Germinal center (tissue), 1 donor: ENCODE measurements around the gene TMEM217.
"Not testable (repeated sequence)": the region's sequence is repeated elsewhere in the genome, so short reads cannot be mapped to it uniquely, and the experiment has no call there.

ENCODE experiments used
- DNase-seq: peaks from one replicate; pipeline ENCODE4 v3.0.0; 2012; ENCODE audit warnings: mixed read lengths, low spot score

Gene TMEM217

DNA sequence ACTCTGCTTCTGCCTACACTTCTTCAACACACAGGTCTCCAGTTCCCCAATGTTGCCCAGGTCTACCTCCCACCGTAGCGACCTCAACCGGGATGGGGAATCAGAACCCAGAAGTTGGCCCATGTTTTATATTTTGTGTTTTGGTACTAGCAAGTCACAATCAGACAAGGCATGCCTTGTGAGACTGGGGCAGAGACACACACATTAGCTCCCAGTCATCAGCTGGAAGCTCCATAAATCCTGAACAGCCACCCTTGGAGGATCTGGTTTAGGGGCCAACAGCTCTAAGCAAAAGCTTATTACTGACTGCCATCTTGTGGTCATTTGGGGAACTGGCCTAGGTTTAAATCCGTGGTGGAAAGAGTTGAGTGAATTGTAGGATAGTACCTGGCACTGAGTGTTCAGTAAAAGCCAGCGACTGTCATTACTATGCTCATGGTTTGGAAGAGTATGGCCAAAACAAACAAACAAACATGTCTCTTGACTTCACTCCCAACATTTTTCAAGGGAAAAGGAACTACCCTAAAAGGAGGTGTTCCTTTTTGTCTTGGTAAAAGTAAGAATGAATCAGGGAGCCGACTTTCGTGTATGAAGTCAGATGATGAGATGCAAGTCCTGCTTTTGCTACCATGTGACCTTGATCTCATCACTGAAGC is 47.5 kb downstream of the TMEM217 start:
- peak; percentile 65 for DNase-seq

DNA sequence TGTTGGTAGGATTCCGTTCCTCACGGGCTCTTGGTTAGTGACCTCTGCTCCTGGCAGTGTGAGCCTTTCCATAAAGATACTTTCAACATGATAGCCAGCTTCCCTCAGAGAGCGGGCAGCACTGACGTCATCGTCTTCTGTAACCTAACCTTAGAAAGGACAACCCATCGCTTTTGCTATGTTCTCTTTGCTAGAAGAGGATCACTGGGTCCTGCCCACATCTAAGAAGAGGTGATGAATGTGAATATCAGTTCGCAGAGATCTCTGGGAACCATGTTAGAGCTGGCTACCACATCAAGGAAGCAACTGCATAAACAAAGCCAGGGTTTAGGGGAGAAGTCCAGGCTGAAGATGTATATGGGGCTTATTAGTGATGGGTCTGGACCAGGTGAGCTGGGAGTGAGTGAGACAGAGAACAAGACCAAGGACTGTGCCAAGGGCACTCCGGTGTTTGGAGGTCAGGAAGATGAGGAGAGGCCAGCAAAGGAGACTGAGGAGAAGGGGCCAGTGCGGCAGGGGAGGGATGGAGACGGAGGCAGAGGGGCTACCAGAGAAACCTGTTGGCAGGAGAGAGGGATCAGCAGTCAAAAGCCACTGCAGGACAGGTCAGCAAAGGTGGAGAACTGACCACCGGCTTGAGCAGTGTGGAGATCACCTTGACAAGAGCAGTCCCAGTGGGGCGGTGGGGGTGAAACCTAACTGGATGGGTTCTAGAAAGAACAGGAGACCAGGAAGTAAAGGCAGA is 48.3 kb downstream of the TMEM217 start:
- no peak for DNase-seq

DNA sequence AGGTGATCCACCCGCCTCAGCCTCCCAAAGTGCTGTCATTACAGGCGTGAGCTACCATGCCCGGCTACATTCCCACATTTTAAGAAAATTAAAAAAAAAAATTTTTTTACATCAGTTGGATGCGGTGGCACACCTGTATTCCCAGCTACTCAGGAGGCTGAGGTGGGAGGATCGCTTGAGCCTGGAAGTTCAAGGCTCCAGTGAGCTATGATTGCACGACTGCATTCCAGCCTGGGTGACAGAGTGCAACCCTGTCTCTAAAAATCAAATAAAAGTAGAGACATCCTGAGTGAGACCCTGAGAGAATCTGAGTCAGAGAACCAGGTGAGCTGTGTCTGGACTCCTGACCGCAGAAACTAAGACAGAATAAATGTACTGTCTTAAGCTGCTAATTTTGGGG is 49.2 kb downstream of the TMEM217 start:
- DNase-seq, result no peak

DNA sequence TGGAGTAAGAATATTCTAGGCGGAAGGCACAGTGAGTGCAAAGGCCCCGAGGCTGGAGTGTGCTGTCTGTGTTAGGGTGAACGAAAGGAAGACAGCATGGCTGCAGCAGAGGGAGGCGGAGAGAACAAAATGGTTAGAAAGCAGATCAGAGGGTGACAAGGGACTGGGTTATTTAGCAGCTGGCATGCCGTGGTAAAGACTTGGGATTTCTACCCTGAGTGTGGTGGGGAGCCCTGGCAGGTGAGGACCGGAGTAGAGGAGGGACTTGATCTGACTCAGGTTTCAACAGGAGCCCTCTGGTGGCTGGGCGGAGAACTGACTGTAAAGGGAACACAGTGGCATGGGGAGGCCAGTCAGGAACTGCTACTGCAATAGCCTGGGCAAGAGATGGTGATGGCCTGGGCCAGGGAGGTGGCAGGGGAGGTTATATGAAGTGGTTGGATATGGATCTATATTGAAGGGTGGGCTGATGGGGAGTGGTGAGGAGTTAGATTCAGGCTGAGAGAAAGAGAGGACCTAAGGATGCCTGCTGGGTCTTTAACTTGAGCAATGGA is 50.0 kb downstream of the TMEM217 start:
- DNase-seq, result peak; percentile 86

DNA sequence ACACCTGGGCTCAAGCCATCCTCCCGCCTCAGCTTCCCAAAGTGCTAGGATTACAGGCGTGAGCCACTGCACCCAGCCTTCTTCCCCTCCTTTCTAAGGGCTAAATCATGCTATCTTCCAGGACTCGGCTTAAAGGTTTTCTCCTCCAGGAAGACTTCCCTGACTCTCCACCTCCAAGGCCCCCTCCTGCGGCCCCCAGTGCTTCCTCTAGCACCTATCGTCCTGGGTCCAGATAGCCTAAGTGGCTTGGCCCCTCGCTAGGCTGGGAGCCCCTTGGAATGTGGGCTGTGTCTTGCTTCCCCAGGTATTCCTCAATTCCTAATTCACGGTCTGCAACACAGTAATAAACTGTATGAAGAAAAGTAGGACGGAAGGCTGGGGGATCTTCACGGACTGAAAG is 51.3 kb downstream of the TMEM217 start:
- DNase-seq, result no peak

DNA sequence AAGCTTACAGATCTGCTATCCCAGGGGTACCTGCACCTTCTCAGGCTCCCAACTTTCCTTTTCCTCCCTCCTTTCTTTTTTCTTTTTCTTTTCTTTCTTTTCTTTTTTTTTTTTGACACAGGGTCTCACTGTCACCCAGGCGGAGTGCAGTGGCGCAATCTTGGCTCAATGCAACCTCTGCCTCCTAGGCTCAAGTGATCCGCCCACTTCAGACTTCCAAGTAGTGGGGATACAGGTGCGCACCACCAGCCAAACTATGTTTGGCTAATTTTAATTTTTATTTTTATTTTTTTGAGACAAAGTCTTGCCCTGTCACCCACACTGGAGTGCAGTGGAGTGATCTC is 52.0 kb downstream of the TMEM217 start:
- DNase-seq, result no peak

DNA sequence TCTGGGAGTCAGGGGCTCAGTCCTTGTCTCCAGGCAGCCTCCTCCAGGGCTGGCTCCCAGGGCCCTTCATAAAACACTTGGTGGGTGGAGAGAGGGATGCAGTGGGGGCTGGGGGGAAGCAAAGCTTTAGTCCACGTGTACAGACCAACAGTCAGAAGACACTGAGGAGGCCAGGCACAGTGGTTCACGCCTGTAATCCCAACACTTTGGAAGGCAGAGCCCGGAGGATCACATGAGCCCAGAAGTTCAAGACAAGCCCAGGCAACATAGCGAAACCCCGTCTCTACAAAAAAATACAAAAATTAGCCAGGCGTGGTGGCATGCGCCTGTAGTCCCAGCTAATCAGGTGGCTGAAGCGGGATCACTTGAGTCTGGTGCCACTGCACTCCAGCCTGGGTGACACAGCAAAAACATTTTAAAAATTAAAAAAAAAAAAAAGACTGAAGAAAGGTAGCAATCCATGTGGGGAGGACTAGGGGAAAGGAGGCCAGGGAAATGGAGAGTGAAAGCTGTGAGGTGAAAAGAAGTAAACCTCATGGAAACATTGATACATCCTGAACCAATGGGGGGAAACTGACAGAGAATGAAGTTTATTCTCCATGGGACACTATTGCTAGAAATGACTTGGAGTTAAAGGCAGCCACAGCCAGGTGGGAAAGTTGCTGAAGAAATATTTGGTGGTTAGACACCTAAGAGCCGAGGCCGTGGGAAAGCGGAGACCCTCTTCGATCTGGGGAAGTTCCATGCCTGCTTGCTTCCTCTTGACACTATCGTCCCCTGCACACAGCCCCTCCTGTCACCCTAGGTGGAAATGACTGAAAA is 52.6 kb downstream of the TMEM217 start:
- DNase-seq, result no peak

DNA sequence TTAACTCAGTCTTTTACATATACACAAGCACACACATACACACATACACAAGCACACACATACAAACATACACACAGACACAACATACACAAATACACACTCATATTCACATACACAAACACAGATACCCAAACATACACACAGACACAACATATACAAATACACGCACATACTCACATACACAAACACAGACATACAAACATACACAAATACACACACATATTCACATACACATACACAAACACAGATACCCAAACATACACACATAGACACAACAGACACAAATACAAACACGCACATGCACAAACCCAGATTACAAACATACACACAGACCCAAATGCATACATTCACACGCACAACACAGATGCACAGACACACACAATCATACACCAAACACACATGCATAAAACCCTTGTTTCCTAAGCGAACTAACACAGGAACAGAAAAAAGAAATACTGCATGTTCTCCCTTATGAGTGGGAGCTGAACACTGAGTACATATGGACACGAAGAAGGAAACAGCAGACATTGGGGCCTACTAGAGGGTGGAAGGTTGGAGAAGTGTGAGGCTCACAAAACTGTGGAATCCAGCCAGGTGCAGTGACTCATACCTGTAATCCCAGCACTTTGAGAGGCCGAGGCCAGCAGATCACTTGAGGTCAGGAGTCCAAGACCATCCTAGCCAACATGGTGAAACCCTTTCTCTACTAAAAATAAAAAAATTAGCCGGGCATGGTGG is 53.8 kb downstream of the TMEM217 start:
- DNase-seq, result no peak

DNA sequence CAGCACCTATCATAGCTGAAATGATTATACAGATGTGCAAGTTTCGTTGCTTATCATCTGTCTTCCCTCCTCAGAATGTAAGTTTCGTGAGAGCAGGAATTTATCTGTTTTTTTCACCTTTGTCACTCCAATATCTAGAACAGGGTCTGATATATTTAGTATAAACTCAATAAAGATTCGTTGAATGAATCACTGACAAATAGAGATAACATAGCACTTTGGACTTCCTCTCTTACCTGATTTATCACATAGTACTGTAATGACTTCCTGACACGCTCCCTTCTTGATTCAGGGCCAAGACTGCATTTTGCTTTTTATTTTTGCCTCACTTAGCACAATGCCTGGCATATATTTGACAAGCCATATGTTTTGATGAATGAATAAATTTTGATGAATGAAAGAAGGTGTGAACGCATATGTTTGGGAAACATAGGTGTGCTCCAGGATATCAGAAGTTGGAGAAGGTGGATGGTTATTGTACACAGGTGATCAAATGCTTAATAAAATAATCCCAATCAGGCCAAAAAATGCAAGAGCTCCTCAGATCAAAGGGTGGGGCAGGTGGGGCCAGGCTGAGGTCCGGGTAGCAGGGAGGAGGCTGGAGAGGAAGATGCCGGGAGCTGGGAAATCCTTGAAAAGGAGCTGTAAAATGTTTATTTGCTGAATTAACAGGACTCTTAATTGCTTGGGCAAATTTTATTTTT is 55.0 kb downstream of the TMEM217 start:
- no peak for DNase-seq

DNA sequence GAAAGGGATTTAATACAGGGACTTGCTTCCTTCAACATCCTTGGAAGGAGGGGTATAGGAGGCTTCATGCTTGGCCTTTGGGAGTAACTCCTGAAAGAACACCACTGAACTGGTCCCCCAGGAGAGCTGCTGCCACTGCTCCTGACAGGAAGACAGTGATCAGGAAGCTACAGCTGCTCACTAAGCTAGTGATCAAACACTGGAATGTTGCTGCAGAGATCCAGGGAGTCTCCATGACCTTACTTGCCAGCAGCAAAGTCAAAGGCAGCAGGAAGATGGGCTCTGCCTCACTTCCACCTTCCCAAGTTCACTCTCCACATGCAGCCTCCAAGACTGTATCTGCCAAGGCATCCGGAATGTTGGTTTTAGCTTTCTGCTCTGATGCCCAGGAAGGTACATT is 56.2 kb downstream of the TMEM217 start:
- DNase-seq, result no peak

DNA sequence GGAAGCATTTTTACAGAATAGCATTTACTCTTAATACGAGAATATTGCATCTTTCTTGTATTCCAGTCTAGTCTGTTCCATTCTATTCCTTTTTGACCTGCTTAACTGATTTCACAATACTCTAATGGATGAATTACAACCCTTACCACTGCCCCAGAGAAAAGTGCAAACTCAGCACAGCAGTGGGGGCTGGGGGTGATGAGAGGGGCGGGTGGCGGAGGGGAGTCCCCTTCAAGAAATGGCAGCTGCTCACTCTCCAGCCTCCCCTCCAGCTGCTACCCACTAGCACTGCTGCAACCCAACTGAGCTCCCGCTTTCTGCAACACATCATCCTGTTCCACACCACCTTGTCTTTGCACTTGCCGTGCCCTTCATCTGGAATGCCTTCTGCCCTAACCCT is 57.9 kb downstream of the TMEM217 start:
- DNase-seq, result no peak

DNA sequence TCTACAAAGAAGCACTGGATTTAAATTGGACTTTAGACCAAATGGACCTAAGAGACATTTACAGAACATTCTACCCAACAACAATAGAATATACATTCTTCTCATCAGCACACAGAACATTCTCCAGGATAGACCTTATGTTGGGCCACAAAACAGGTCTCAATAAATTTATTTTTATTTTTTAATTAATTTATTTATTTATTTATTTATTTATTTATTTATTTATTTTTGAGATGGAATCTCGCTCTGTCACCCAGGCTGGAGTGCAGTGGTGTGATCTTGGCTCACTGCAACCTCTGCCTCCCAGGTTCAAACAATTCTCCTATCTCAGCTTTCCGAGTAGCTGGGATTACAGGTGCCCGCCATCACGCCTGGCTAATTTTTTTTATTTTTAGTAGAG is 61.5 kb downstream of the TMEM217 start:
- not testable (repeated sequence) for DNase-seq

DNA sequence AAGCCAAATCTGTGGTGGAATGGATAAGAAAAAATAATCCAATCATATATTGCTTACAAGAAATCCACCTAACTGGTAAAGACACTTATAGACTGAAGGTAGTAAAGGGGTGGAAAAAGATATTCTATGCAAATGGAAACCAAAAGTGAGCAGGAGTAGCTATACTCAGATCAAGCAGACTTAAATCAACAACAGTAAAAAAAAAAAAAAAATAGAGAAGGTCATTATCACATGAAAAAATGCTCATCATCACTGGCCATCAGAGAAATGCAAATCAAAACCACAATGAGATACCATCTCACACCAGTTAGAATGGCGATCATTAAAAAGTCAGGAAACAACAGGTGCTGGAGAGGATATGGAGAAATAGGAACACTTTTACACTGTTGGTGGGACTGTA is 63.1 kb downstream of the TMEM217 start:
- DNase-seq, result not testable (repeated sequence)

DNA sequence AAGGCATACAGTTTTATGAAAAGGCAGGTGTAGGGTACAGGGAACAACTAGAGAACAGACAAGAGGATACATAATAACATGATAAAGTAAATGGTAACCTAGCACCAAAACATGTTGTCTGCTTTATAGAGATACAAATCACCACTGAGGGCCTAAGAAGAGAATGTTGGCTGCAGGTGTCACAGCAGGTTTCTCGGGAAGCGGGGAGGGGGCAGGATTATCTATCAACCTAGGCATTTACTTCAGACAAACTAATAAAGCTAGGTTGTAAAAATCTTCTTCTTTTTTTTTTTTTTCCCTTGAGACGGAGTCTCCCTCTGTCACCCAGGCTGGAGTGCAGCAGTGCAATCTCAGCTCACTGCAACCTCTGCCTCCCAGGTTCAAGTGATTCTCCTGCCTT is 65.3 kb downstream of the TMEM217 start:
- no peak for DNase-seq

DNA sequence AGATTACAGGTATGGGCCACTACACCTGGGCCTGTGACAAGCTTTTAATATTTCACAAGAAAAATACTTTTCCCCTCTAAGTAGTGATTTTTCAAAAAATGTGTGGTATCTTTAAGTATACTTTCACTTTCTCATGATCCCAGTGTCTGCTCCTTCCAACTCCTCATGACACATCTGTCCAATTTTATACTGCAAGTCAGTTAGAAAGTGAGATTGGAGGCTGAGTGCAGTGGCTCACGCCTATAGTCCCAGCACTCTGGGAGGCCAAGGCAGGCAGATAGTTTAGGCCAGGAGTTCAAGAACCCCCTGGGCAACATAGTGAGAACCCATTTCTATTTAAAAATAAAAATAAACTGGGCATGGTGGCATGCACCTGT is 67.8 kb downstream of the TMEM217 start:
- DNase-seq, result no peak

DNA sequence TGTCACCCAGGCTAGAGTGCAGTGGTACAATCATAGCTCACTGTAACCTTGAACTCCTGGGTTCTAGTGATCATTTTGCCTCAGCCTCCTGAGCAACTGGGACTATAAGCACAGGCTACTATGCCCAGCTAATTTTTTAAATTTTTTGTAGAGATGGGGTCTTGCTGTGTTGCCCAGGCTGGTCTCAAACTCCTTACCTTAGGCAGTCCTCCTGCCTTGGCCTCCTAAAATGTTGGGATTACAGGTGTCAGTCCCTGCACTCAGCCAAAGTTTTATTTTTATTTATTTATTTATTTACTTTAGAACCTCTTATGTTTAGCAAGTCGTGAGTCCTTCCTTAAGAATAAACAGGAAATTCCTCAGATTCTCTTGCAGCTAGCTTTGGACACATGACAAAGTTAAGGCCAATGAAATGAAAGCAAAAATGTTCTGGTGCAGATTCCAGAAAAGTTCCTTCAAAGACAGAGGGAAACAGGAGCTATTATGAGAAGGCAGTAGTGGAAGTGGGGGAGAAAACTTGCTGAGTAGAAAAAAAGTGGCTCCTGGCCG is 68.9 kb downstream of the TMEM217 start:
- DNase-seq, result no peak

DNA sequence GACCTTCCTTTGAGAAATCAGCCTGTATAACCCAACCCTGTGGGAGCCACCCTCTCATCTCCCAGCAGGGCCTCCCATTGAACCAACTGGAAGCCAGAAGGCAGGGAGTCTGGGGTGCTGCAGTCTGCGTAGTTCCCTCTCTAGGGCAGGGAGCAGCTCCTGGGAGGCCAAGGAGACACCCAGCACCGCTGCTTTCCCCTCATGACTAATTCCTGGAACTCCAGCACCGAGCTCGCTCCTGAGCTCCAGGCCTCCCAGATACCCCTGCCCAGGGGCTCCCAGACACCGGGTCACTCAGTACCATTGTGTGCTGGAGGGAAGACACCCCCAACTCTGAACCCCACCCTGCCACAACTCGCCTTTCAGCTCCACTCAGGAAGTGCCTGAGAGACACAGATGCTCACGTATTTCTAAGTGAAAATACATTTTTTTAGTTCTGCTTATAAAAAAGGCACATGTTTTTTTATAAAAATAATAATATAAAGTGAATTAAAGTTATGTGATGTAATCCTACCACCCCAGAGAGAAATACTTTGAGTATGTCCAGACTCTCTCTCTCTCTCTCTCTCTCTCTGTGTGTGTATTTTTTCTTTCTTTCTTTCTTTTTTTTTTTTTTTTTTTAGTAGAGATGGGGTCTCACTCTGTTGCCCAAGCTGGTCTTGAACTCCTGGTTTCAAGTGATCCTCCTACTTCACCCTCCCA is 70.5 kb downstream of the TMEM217 start:
- no peak for DNase-seq

DNA sequence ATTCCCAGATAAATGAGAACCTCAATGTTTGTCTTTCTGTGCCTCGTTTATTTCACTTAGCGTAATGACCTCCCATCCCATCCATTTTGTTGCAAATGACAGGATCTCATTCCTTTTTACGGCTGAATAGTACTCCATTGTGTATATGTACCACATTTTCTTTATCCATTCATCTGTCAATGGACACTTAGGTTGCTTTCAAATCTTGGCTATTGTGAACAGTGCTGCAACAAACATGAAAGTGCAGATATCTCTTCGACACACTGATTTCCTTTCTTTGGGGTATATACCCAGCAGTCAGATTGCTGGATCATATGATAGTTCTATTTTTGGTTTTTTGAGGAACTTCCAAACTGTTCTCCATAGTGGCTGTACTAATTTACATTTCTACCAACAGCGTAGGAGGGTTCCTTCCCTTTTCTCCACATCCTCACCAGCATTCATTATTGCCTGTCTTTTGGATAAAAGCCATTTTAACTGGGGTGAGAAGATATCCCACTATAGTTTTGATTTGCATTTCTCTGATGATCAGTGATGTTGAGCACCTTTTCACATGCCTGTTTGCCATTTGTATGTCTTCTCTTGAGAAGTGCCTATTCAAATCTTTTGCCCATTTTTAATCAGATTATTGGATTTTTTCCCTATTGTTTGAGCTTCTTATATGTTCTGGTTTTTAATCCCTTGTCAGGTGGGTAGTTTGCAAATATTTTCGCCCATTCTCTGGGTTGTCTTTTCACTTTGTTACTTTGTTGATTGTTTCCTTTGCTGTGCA is 71.8 kb downstream of the TMEM217 start:
- not testable (repeated sequence) for DNase-seq

DNA sequence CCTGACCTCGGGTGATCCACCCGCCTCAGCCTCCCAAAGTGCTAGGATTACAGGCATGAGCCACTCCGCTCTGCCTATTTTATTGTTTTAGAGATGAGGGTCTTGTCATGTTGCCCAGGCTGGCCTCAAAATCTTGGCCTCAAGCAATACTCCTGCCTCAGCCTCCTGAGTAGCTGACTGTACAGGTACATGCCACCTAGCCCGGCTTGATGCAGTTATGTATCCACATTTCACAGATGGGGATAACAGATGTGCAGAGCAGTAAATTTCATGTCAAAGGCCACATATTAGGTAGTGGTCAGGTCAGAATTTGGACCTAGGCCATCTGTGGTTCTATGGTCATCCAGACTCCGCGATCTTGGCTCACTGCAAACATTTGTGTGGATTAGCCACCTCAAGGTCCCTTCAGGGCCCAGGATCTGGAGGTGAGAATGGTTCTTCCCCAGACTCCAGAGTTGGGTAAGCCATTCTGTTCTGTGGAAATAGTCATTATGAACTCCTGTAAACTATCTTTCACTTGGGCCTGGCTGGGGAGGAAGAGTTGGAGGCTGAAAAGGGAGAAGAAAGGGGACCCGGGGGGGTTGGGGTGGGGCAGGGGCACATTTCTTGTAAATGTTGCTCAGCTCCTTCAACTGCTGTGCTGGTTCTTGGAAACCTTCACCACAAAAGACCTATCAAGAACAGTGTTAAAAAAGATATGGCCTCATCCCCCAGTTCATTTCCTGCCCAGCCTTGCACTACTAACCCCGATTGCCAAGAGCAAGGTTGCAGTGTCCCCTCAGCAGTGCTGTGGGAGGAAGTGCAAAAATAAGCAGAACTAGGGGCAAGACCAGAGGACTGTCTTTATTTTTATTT is 75.0 kb downstream of the TMEM217 start:
- peak; percentile 57 for DNase-seq
